HepG2 (cell line): ENCODE measurements around the gene ZNRF3. TPM values are rescaled to one million over a fixed set of nuclear protein-coding genes. Genes with fewer than 3 reads are reported as not detected.

Experiments used
- ATAC-seq: fragments of 200-7000 bp; cut with Tn5 transposase; 3 replicates; pipeline ENCODE4 v1.9.1; 2020; ENCODE audit warnings: mild to moderate bottlenecking, moderate library complexity
- BruUV-seq: library from RNA; stranded (reverse); fragments of 400-500 nt; replicated peaks from 2 replicates; lab custom pipeline; 2021; lab: Mats Ljungman, UMichigan
- CTCF ChIA-PET: fragments of 300-600 bp; formaldehyde crosslinking; extraction: SDS; loops from one replicate; lab custom pipeline; 2021; ENCODE audit warnings: low total read pairs, inconsistent platforms, low intra/inter-chr PET ratio; lab: Yijun Ruan, JAX
- POLR2A ChIA-PET: fragments of 350-600 bp; sonication (Branson Sonifier 250); formaldehyde crosslinking; loops from one replicate; lab custom pipeline; 2020; ENCODE audit warnings: antibody characterized with exemption, inconsistent platforms; lab: Yijun Ruan, JAX
- DNase-seq: peaks from one replicate; pipeline ENCODE4 v3.0.0-alpha.2; 2015; ENCODE audit warnings: low spot score
- FAIRE-seq: peaks from 3 replicates; lab custom pipeline; 2011; peaks lifted over from hg19 to GRCh38; lab: Jason Lieb, UNC
- H2AFZ ChIP-seq: one replicate; pipeline ENCODE4 v1.6.1; 2011; ENCODE audit warnings: low read length, inconsistent platforms
- H3K27ac ChIP-seq: fragments of 300-600 bp; 3 replicates; pipeline ENCODE4 v1.8.0; 2011; ENCODE audit warnings: mixed run types, mild to moderate bottlenecking, mixed read lengths, low read length, inconsistent platforms; ENCODE audit not compliant: insufficient read depth; ENCODE audit errors: extremely low read length
- H3K27me3 ChIP-seq, 2 experiments: fragments of 200-600 bp in 1 of 2; 2 replicates in 1 of 2; 3 replicates in 1 of 2; pipeline versions ENCODE4 v1.6.0 to v1.8.0; 2011; ENCODE audit warnings: low read length in 2 of 2, mild to moderate bottlenecking in 2 of 2, moderate library complexity in 2 of 2, inconsistent platforms in 1 of 2; ENCODE audit not compliant: insufficient read depth in 2 of 2, control insufficient read depth in 1 of 2
- H3K36me3 ChIP-seq, 2 experiments: fragments of 200-600 bp in 1 of 2; replicated peaks in 1 of 2; 2 replicates in 1 of 2; 3 replicates in 1 of 2; pipeline versions ENCODE4 v1.5.1 to v1.8.0; 2011; ENCODE audit warnings: low read length in 2 of 2, inconsistent platforms in 1 of 2; ENCODE audit not compliant: insufficient read depth in 2 of 2, control insufficient read depth in 1 of 2
- H3K4me1 ChIP-seq: 2 replicates; pipeline ENCODE4 v1.5.1; 2012; ENCODE audit warnings: low read length, inconsistent platforms; ENCODE audit not compliant: insufficient read depth
- H3K4me2 ChIP-seq: 2 replicates; pipeline ENCODE4 v1.6.0; 2011; ENCODE audit warnings: low read depth, low read length, inconsistent platforms
- H3K4me3 ChIP-seq, 3 experiments: fragments of 200-600 bp in 1 of 3; sonication (generic), shearing (Covaris generic) in 1 of 3; replicated peaks in 1 of 3; 2 replicates each; pipeline ENCODE4 v1.5.1; 2011 to 2016; ENCODE audit warnings: low read length in 3 of 3, inconsistent platforms in 2 of 3, low read depth in 2 of 3, mild to moderate bottlenecking in 2 of 3, control low read depth in 1 of 3, mixed read lengths in 1 of 3; ENCODE audit not compliant: insufficient read depth in 1 of 3
- H3K79me2 ChIP-seq: one replicate; pipeline ENCODE4 v1.6.1; 2011; ENCODE audit warnings: low read length, inconsistent platforms; ENCODE audit not compliant: insufficient read depth
- H3K9ac ChIP-seq: 2 replicates; pipeline ENCODE4 v1.6.0; 2011; ENCODE audit warnings: mild to moderate bottlenecking, low read depth, low read length, inconsistent platforms; ENCODE audit not compliant: insufficient read depth
- H3K9me3 ChIP-seq: 2 replicates; pipeline ENCODE4 v1.5.1; 2012; ENCODE audit warnings: mild to moderate bottlenecking, low read length
- H4K20me1 ChIP-seq: 2 replicates; pipeline ENCODE4 v1.6.0; 2011; ENCODE audit warnings: inconsistent platforms, mild to moderate bottlenecking, low read length, moderate library complexity; ENCODE audit not compliant: insufficient read depth
- HNRNPUL1 ChIP-seq: fragments of 200-400 bp; formaldehyde crosslinking; IDR thresholded peaks from 2 replicates; pipeline ENCODE4 v1.6.1; 2017; ENCODE audit warnings: low read depth, mild to moderate bottlenecking, low read length, moderate library complexity
- HOXA3 ChIP-seq: sonication (generic); formaldehyde crosslinking; IDR thresholded peaks from 2 replicates; pipeline ENCODE4 v1.5.0; 2020; ENCODE audit warnings: missing genetic modification reagents
- MYC ChIP-seq: sonication (generic); formaldehyde crosslinking; IDR thresholded peaks from 2 replicates; pipeline ENCODE4 v1.9.0; 2021; ENCODE audit warnings: missing genetic modification reagents, borderline replicate concordance
- NFE2 ChIP-seq: sonication (generic); formaldehyde crosslinking; IDR thresholded peaks from 2 replicates; pipeline ENCODE4 v1.4.0; 2020; ENCODE audit warnings: missing genetic modification reagents
- SIX1 ChIP-seq: sonication (generic); formaldehyde crosslinking; IDR thresholded peaks from 2 replicates; pipeline ENCODE4 v1.4.0; 2020; ENCODE audit warnings: missing genetic modification reagents, borderline replicate concordance
- SRF ChIP-seq: IDR thresholded peaks from 2 replicates; pipeline ENCODE4 v1.6.1; 2011; ENCODE audit warnings: mild to moderate bottlenecking, low read depth, low read length, moderate library complexity
- YY1 ChIP-seq: IDR thresholded peaks from 2 replicates; pipeline ENCODE4 v1.6.1; 2011; ENCODE audit warnings: low read length, low read depth, moderate library complexity, mild to moderate bottlenecking; ENCODE audit not compliant: insufficient read depth, insufficient replicate concordance
- ZFAT ChIP-seq: sonication (generic); formaldehyde crosslinking; conservative IDR thresholded peaks from 2 replicates; pipeline ENCODE4 v1.8.1; 2023; ENCODE audit warnings: missing genetic modification reagents, inconsistent platforms
- ZMAT3 ChIP-seq: sonication (generic); formaldehyde crosslinking; conservative IDR thresholded peaks from 2 replicates; pipeline ENCODE4 v1.7.0; 2021; ENCODE audit warnings: missing genetic modification reagents
- ZNF451 ChIP-seq: sonication (generic); formaldehyde crosslinking; IDR thresholded peaks from 2 replicates; pipeline ENCODE4 v1.5.0; 2020; ENCODE audit warnings: mild to moderate bottlenecking, missing genetic modification reagents
- ZNF629 ChIP-seq: sonication (generic); formaldehyde crosslinking; conservative IDR thresholded peaks from 2 replicates; pipeline ENCODE4 v1.5.0; 2020; ENCODE audit warnings: missing genetic modification reagents
- ZNF770 ChIP-seq: sonication (generic); formaldehyde crosslinking; IDR thresholded peaks from 2 replicates; pipeline ENCODE4 v1.5.0; 2020; ENCODE audit warnings: mild to moderate bottlenecking, missing genetic modification reagents
- ZSCAN31 ChIP-seq: sonication (generic); formaldehyde crosslinking; IDR thresholded peaks from 2 replicates; pipeline ENCODE4 v1.5.0; 2020; ENCODE audit warnings: low read depth, mild to moderate bottlenecking, missing genetic modification reagents
- WGBS: methylation state at CpG from one replicate; pipeline ENCODE4 v1.1.6; 2017; ENCODE audit warnings: low lambda C conversion rate; 5-methylcytosine and 5-hydroxymethylcytosine counted together
- in situ Hi-C: cut with HindIII; loops from 2 replicates; pipeline ENCODE4 v1.10.0; 2017; ENCODE audit warnings: low pct_unique_long_range_greater_than_20kb; ENCODE audit not compliant: extremely low pct_ligation_motif_present
- intact Hi-C: fragments of 100-400 bp; cut with micrococcal nuclease; formaldehyde crosslinking; loops from one replicate; pipeline ENCODE4 v1.10.0; 2022; ENCODE audit not compliant: unreplicated experiment
- polyA plus RNA-seq, 8 experiments: library from polyadenylated mRNA; depleted of rRNA in 3 of 8; stranded (reverse) in 7 of 8; unstranded in 1 of 8; fragments of >200 nt; fragmentation: Illumina TruSeq in 4 of 8; extraction: Trizol in 4 of 8; gene quantifications; 2 replicates each; pipeline versions ENCODE4 v1.2.1 to v1.2.3, GENCODE V29; 2011 to 2016; ENCODE audit warnings: low read depth in 4 of 8, missing spikeins in 1 of 8, mixed read lengths in 1 of 8; ENCODE audit not compliant: insufficient read depth in 1 of 8
- total RNA-seq, 5 experiments: library from RNA; depleted of rRNA; stranded (reverse); fragments of >200 nt; fragmentation: Illumina TruSeq; extraction: Trizol; gene quantifications; 2 replicates each; pipeline ENCODE4 v1.2.3, GENCODE V29; 2016; ENCODE audit warnings: low read depth in 1 of 5
- TF ChIP-seq, protein P1 (sequence below): sonication (generic); formaldehyde crosslinking; IDR thresholded peaks from 2 replicates; pipeline ENCODE4 v1.4.0; 2020; ENCODE audit warnings: mild to moderate bottlenecking, missing genetic modification reagents
- TF ChIP-seq, protein P2 (sequence below): sonication (generic); formaldehyde crosslinking; IDR thresholded peaks from 2 replicates; pipeline ENCODE4; 2020; ENCODE audit warnings: missing genetic modification reagents, mild to moderate bottlenecking, borderline replicate concordance

ZNRF3 gene
- total and polyA plus RNA-seq, 2 of the 13 experiments (the other 11 are each of a cell fraction or from before 2014, with no cell fraction given) = 20.3 to 36.7 TPM

DNA sequence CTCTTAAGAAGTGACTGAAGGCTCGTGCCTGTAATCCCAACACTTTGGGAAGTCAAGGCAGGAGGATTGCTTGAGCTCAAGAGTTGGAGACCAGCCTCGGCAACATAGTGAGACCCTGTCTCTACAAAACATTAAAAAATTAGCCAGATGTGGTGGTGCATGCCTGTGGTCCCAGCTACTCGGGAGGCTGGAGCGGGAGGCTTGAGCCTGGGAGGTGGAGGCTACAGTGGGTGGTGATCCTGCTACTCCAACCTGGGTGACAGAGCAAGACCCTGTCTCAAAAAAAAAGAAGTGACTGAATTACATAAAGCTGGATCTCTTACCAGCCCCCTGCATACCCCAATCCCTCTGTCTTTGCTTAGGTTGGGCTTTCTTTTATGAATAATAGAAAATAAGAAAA lies 120.2 kb downstream of the ZNRF3 start:
- Histone ChIP-seq H3K79me2 (peaks cover 66% of the 10 kb centered on the region), H3K4me1 (peaks cover 98% of the 10 kb centered on the region), H3K4me2 (peak overlapping the region; percentile 90), H3K36me3 (peaks cover 8% of the 10 kb centered on the region in 2 experiments; a peak in 4 of 5 replicates), H3K27me3 (no peaks in the 10 kb centered on the region), H3K27ac (peak overlapping the region; percentile 89), H3K9me3 (no peaks in the 10 kb centered on the region), H2AFZ (no peak overlapping the region), H3K9ac (peak overlapping the region; percentile 75; the same call in 1 of the 2 replicates), H3K4me3 (no peak overlapping the region)
- no TSS peak for BruUV-seq
- intact Hi-C loops (no loop called here), in situ Hi-C loops (no loop called here)
- POLR2A ChIA-PET = interaction anchor here (1.6 to 4.8 kb wide), 5 partner anchors 21 to 120 kb away, joined by 5 to 37 read pairs (median 8); partner anchors contain the start of gene ZNRF3
- FAIRE-seq = no peak
- no peak for ATAC-seq
- 96% methylated on average over 4 of the region's 4 CpGs for WGBS
- TF ChIP-seq HOXA3 (no peak), ZNF770 (CRISPR knock-in tag) (peak; percentile 95), MYC (no peak), ZSCAN31 (CRISPR knock-in tag) (no peak), ZNF451 (CRISPR knock-in tag) (no peak), ZNF629 (no peak), ZFAT (CRISPR knock-in tag) (no peak), NFE2 (CRISPR knock-in tag) (no peak), YY1 (no peak), SRF (no peak), SIX1 (CRISPR knock-in tag) (no peak), HNRNPUL1 (no peak), ZMAT3 (CRISPR knock-in tag) (0 out of 2 replicates have a peak, but pooled peaks have one; percentile 9)
- TF ChIP-seq, protein P1, sequence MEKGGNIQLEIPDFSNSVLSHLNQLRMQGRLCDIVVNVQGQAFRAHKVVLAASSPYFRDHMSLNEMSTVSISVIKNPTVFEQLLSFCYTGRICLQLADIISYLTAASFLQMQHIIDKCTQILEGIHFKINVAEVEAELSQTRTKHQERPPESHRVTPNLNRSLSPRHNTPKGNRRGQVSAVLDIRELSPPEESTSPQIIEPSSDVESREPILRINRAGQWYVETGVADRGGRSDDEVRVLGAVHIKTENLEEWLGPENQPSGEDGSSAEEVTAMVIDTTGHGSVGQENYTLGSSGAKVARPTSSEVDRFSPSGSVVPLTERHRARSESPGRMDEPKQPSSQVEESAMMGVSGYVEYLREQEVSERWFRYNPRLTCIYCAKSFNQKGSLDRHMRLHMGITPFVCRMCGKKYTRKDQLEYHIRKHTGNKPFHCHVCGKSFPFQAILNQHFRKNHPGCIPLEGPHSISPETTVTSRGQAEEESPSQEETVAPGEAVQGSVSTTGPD (CRISPR knock-in tag) = no peak
- TF ChIP-seq, protein P2, sequence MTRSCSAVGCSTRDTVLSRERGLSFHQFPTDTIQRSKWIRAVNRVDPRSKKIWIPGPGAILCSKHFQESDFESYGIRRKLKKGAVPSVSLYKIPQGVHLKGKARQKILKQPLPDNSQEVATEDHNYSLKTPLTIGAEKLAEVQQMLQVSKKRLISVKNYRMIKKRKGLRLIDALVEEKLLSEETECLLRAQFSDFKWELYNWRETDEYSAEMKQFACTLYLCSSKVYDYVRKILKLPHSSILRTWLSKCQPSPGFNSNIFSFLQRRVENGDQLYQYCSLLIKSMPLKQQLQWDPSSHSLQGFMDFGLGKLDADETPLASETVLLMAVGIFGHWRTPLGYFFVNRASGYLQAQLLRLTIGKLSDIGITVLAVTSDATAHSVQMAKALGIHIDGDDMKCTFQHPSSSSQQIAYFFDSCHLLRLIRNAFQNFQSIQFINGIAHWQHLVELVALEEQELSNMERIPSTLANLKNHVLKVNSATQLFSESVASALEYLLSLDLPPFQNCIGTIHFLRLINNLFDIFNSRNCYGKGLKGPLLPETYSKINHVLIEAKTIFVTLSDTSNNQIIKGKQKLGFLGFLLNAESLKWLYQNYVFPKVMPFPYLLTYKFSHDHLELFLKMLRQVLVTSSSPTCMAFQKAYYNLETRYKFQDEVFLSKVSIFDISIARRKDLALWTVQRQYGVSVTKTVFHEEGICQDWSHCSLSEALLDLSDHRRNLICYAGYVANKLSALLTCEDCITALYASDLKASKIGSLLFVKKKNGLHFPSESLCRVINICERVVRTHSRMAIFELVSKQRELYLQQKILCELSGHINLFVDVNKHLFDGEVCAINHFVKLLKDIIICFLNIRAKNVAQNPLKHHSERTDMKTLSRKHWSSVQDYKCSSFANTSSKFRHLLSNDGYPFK (CRISPR knock-in tag) = no peak
- TF ChIP-seq, all 625 proteins: peak for 2
- CTCF ChIA-PET = no interaction called here
- no peaks in the 10 kb centered on the region for H4K20me1 ChIP-seq
- DNase-seq = no peak
